ENCODE measurements around the gene XIRP1. TPM values are rescaled to one million over a fixed set of nuclear protein-coding genes. Genes with fewer than 3 reads are reported as not detected.

The XIRP1 gene
- total and polyA plus RNA-seq, 4 donors, result 0.08 to 0.81 (median 0.52) TPM

GRCh38 chr3:39216176-39216790, 23.9 kb upstream of the XIRP1 start:
- Histone ChIP-seq H3K36me3 (ENCODE audit: control insufficient read depth in 4 of 4, insufficient read depth in 4 of 4, low read length in 4 of 4) (no peaks in the 10 kb centered on the region), H3K4me3 (no peak overlapping the region), H3K9me3 (ENCODE audit: control insufficient read depth in 4 of 4, insufficient read depth in 3 of 4, low read length in 3 of 4) (no peaks in the 10 kb centered on the region), H3K9ac (ENCODE audit: insufficient read depth in 1 of 2, low read length in 2 of 2) (no peak overlapping the region), H3K27me3 (ENCODE audit: control insufficient read depth in 3 of 3, insufficient read depth in 3 of 3, low read length in 2 of 3) (no peaks in the 10 kb centered on the region), H3K4me1 (ENCODE audit: control insufficient read depth in 5 of 5, insufficient read depth in 5 of 5, low read length in 5 of 5) (peaks cover 0 to 3% (median 0%) of the 10 kb centered on the region in 5 donors), H3K27ac (ENCODE audit: low read depth in 1 of 2, low read length in 1 of 2) (no peak overlapping the region)
- TF ChIP-seq, protein P1, sequence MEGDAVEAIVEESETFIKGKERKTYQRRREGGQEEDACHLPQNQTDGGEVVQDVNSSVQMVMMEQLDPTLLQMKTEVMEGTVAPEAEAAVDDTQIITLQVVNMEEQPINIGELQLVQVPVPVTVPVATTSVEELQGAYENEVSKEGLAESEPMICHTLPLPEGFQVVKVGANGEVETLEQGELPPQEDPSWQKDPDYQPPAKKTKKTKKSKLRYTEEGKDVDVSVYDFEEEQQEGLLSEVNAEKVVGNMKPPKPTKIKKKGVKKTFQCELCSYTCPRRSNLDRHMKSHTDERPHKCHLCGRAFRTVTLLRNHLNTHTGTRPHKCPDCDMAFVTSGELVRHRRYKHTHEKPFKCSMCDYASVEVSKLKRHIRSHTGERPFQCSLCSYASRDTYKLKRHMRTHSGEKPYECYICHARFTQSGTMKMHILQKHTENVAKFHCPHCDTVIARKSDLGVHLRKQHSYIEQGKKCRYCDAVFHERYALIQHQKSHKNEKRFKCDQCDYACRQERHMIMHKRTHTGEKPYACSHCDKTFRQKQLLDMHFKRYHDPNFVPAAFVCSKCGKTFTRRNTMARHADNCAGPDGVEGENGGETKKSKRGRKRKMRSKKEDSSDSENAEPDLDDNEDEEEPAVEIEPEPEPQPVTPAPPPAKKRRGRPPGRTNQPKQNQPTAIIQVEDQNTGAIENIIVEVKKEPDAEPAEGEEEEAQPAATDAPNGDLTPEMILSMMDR (IDR thresholded peaks at IDR 0.05; ENCODE audit: control extremely low read depth, extremely low read depth), result no peak
- no peak for ATAC-seq (ENCODE audit: insufficient read depth, low FRiP score)
- WGBS, 2 donors, result 68 to 75% methylated on average over 2 of the region's 2 CpGs
- DNase-seq, result no peak

DNA sequence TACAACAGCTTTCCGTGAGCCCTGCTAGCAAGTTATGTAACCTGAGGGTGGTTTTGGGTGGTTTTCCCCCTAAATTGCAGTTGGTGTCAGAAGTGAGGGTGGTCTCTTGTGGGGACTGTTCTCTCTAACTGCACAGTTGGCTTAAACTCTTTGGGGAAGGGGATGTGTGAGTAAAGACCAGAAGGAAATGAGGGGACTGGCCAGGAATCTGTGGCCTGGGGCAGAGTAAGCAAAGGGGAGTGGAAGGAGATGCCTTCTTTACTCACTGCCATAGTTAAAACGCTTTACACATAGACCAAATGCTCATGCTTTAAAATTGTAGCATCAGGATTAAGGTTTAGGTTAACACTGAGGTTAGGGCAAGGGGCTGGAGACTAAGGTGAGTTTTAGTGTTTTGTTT, 21.2 kb upstream of the XIRP1 start:
- no peaks in the 10 kb centered on the region for H3K4me1 ChIP-seq (ENCODE audit: control insufficient read depth in 5 of 5, insufficient read depth in 5 of 5, low read length in 5 of 5)
- H3K27ac ChIP-seq (ENCODE audit: low read depth in 1 of 2, low read length in 1 of 2), result no peak overlapping the region
- TF ChIP-seq, protein P1 (IDR thresholded peaks at IDR 0.05; ENCODE audit: control extremely low read depth, extremely low read depth), result no peak
- ATAC-seq (ENCODE audit: insufficient read depth, low FRiP score) (no peak), DNase-seq (no peak)
- H3K9ac ChIP-seq (ENCODE audit: insufficient read depth in 1 of 2, low read length in 2 of 2), result no peak overlapping the region
- H3K36me3 ChIP-seq (ENCODE audit: control insufficient read depth in 4 of 4, insufficient read depth in 4 of 4, low read length in 4 of 4), result no peaks in the 10 kb centered on the region
- H3K9me3 ChIP-seq (ENCODE audit: control insufficient read depth in 4 of 4, insufficient read depth in 3 of 4, low read length in 3 of 4), result no peaks in the 10 kb centered on the region
- no peaks in the 10 kb centered on the region for H3K27me3 ChIP-seq (ENCODE audit: control insufficient read depth in 3 of 3, insufficient read depth in 3 of 3, low read length in 2 of 3)
- no peak overlapping the region for H3K4me3 ChIP-seq
- WGBS, 2 donors, result 58 to 72% methylated on average over 2 of the region's 2 CpGs

- Histone ChIP-seq H3K9ac (ENCODE audit: insufficient read depth in 1 of 2, low read length in 2 of 2) (no peak overlapping the region), H3K4me3 (no peak overlapping the region), H3K9me3 (ENCODE audit: control insufficient read depth in 4 of 4, insufficient read depth in 3 of 4, low read length in 3 of 4) (no peaks in the 10 kb centered on the region), H3K27me3 (ENCODE audit: control insufficient read depth in 3 of 3, insufficient read depth in 3 of 3, low read length in 2 of 3) (no peaks in the 10 kb centered on the region), H3K27ac (ENCODE audit: low read depth in 1 of 2, low read length in 1 of 2) (no peak overlapping the region), H3K36me3 (ENCODE audit: control insufficient read depth in 4 of 4, insufficient read depth in 4 of 4, low read length in 4 of 4) (no peaks in the 10 kb centered on the region), H3K4me1 (ENCODE audit: control insufficient read depth in 5 of 5, insufficient read depth in 5 of 5, low read length in 5 of 5) (peaks cover 0 to 3% (median 0%) of the 10 kb centered on the region in 5 donors)
- TF ChIP-seq, protein P1 (IDR thresholded peaks at IDR 0.05; ENCODE audit: control extremely low read depth, extremely low read depth), result no peak
- DNase-seq (no peak), ATAC-seq (ENCODE audit: insufficient read depth, low FRiP score) (no peak)
- WGBS, 2 donors, result 96 to 100% methylated on average over 1 of the region's 1 CpG
Measured at GRCh38 chr3:39212665-39213064, 20.3 kb upstream of the XIRP1 start.
